ENCODE results near the gene PTPRG.
"Not testable (repeated sequence)": the region's sequence is repeated elsewhere in the genome, so short reads cannot be mapped to it uniquely, and the experiment has no call there.

The PTPRG gene

GRCh38 chr3:62027796-62028195 is 466.4 kb downstream of the PTPRG start:
- no peak for DNase-seq

- no peak for DNase-seq
These were observed 466.9 kb downstream of the PTPRG start for GRCh38 chr3:62028236-62028635.

- no peak for DNase-seq
These were observed 471.4 kb downstream of the PTPRG start for GRCh38 chr3:62032738-62033137.

- no peak for DNase-seq
These were observed 474.2 kb downstream of the PTPRG start for GRCh38 chr3:62035402-62036057.

GRCh38 chr3:62036726-62037125 is 475.4 kb downstream of the PTPRG start:
- no peak for DNase-seq

- not testable (repeated sequence) for DNase-seq
These were observed 477.4 kb downstream of the PTPRG start for GRCh38 chr3:62038798-62039197.

- peak; percentile 60 for DNase-seq
These were observed 478.2 kb downstream of the PTPRG start for GRCh38 chr3:62039586-62039985.

- DNase-seq: no peak
These were observed 480.3 kb downstream of the PTPRG start for GRCh38 chr3:62041681-62042080.

- no peak for DNase-seq
These were observed 483.6 kb downstream of the PTPRG start for GRCh38 chr3:62044874-62045411.

GRCh38 chr3:62046326-62046725 is 485.0 kb downstream of the PTPRG start:
- DNase-seq: no peak

- DNase-seq: no peak
These were observed 487.2 kb downstream of the PTPRG start for GRCh38 chr3:62048577-62048976.

- no peak for DNase-seq
These were observed 487.7 kb downstream of the PTPRG start for GRCh38 chr3:62049033-62049432.

- no peak for DNase-seq
These were observed 490.1 kb downstream of the PTPRG start for GRCh38 chr3:62051506-62051905.

- no peak for DNase-seq
These were observed 491.0 kb downstream of the PTPRG start for GRCh38 chr3:62052331-62052730.

GRCh38 chr3:62056658-62057057 is 495.3 kb downstream of the PTPRG start:
- DNase-seq: no peak

GRCh38 chr3:62057339-62058047 is 496.1 kb downstream of the PTPRG start:
- DNase-seq: no peak

GRCh38 chr3:62065985-62066693 is 504.8 kb downstream of the PTPRG start:
- DNase-seq: peak; percentile 53

- no peak for DNase-seq
These were observed 507.0 kb downstream of the PTPRG start for GRCh38 chr3:62068337-62068736.

- DNase-seq: no peak
These were observed 509.5 kb downstream of the PTPRG start for GRCh38 chr3:62070891-62071290.

- DNase-seq: no peak
These were observed 511.7 kb downstream of the PTPRG start for GRCh38 chr3:62073038-62073437.

GRCh38 chr3:62084558-62084957 is 523.2 kb downstream of the PTPRG start:
- DNase-seq: no peak

- no peak for DNase-seq
These were observed 527.2 kb downstream of the PTPRG start for GRCh38 chr3:62088472-62089104.

GRCh38 chr3:62090066-62090465 is 528.7 kb downstream of the PTPRG start:
- no peak for DNase-seq
